Hindlimb muscle (tissue), 1 donor: ENCODE data around the gene P2RY14. TPM values are rescaled to one million over a fixed set of nuclear protein-coding genes. Genes with fewer than 3 reads are reported as not detected.
"Not testable (repeated sequence)": the region's sequence is repeated elsewhere in the genome, so short reads cannot be mapped to it uniquely, and the experiment has no call there.

Source experiments
- DNase-seq: peaks from one replicate; pipeline ENCODE4 v3.0.0-alpha.2; 2013
- polyA plus RNA-seq: library from polyadenylated mRNA; unstranded; fragments of 120-200 nt; gene quantifications from one replicate; pipeline ENCODE4 v1.2.1, GENCODE V29; 2013; ENCODE audit not compliant: insufficient read length

P2RY14 gene
- polyA plus RNA-seq, 1 donor = 1.5 TPM

GRCh38 chr3:151256749-151257148 lies 21.6 kb downstream of the P2RY14 start:
- DNase-seq = no peak

GRCh38 chr3:151248772-151249337 lies 29.5 kb downstream of the P2RY14 start:
- no peak for DNase-seq

GRCh38 chr3:151242006-151242405 lies 36.3 kb downstream of the P2RY14 start:
- not testable (repeated sequence) for DNase-seq

GRCh38 chr3:151236736-151237135 lies 41.6 kb downstream of the P2RY14 start:
- DNase-seq = no peak

- DNase-seq = no peak
Measured at GRCh38 chr3:151236316-151236715, 42.0 kb downstream of the P2RY14 start.

GRCh38 chr3:151234825-151235224 lies 43.5 kb downstream of the P2RY14 start:
- DNase-seq = no peak

GRCh38 chr3:151232991-151233390 lies 45.4 kb downstream of the P2RY14 start:
- DNase-seq = no peak

GRCh38 chr3:151232403-151232802 lies 45.9 kb downstream of the P2RY14 start:
- not testable (repeated sequence) for DNase-seq

GRCh38 chr3:151230646-151231045 lies 47.7 kb downstream of the P2RY14 start:
- no peak for DNase-seq

GRCh38 chr3:151228666-151229040 lies 49.7 kb downstream of the P2RY14 start:
- peak; percentile 40 for DNase-seq

- DNase-seq = peak; percentile 87
Measured at GRCh38 chr3:151227807-151228665, 50.3 kb downstream of the P2RY14 start.

- no peak for DNase-seq
Measured at GRCh38 chr3:151227266-151227806, 51.0 kb downstream of the P2RY14 start.

- no peak for DNase-seq
Measured at GRCh38 chr3:151226825-151227224, 51.5 kb downstream of the P2RY14 start.

- no peak for DNase-seq
Measured at GRCh38 chr3:151226088-151226563, 52.2 kb downstream of the P2RY14 start.

GRCh38 chr3:151225040-151225975 lies 53.0 kb downstream of the P2RY14 start:
- DNase-seq = no peak

- DNase-seq = no peak
Measured at GRCh38 chr3:151224268-151224866, 54.0 kb downstream of the P2RY14 start.

GRCh38 chr3:151219056-151219455 lies 59.3 kb downstream of the P2RY14 start:
- DNase-seq = no peak

GRCh38 chr3:151218136-151218535 lies 60.2 kb downstream of the P2RY14 start:
- DNase-seq = no peak

GRCh38 chr3:151216641-151217607 lies 61.4 kb downstream of the P2RY14 start:
- DNase-seq = no peak

- no peak for DNase-seq
Measured at GRCh38 chr3:151214459-151214858, 63.9 kb downstream of the P2RY14 start.

- no peak for DNase-seq
Measured at GRCh38 chr3:151213881-151214280, 64.5 kb downstream of the P2RY14 start.
